Gastrocnemius medialis (tissue), 4 donors: ENCODE results near the gene SIL1. TPM values are rescaled to one million over a fixed set of nuclear protein-coding genes. Genes with fewer than 3 reads are reported as not detected.

Experiments used
- ATAC-seq, 2 donors: fragments of 150-250 bp; one replicate each; pipeline ENCODE4 v1.9.1; 2016
- DNase-seq, 2 donors: peaks; one replicate each; pipeline ENCODE4 v3.0.0-alpha.2; 2019
- H3K27ac ChIP-seq, 4 donors: fragments of 200-600 bp; sonication (generic); 1 replicate in 1 of 4; 2 replicates in 3 of 4; pipeline ENCODE4 v1.5.1; 2016 to 2018; ENCODE audit warnings: mild to moderate bottlenecking in 2 of 4, moderate library complexity in 1 of 4
- H3K27me3 ChIP-seq, 3 donors: fragments of 200-600 bp; sonication (generic) in 2 of 3; 1 replicate in 1 of 3; 2 replicates in 2 of 3; pipeline versions ENCODE4 v1.5.1 to v1.6.0; 2016 to 2019; ENCODE audit warnings: mild to moderate bottlenecking in 1 of 3, moderate library complexity in 1 of 3
- H3K36me3 ChIP-seq, 2 donors: fragments of 200-600 bp; sonication (generic) in 1 of 2; one replicate each; pipeline ENCODE4 v1.5.1; 2017 to 2018
- H3K4me1 ChIP-seq, 2 donors: fragments of 200-600 bp; sonication (generic) in 1 of 2; one replicate each; pipeline ENCODE4 v1.5.1; 2016 to 2017; ENCODE audit warnings: mild to moderate bottlenecking in 2 of 2
- H3K4me3 ChIP-seq, 4 donors: fragments of 200-600 bp; sonication (generic) in 3 of 4; 1 replicate in 1 of 4; 2 replicates in 3 of 4; pipeline ENCODE4 v1.5.1; 2016 to 2019; ENCODE audit warnings: mild to moderate bottlenecking in 2 of 4
- H3K9me3 ChIP-seq, 3 donors: fragments of 200-600 bp; sonication (generic) in 2 of 3; 1 replicate in 1 of 3; 2 replicates in 2 of 3; pipeline ENCODE4 v1.5.1; 2016 to 2019
- CTCF ChIP-seq, 5 experiments: fragments of 450-650 bp in 3 of 5; fragments of 200-600 bp in 2 of 5; sonication (generic) in 2 of 5; IDR thresholded peaks in 4 of 5; conservative IDR thresholded peaks in 1 of 5; 1 replicate in 4 of 5; 2 replicates in 1 of 5; pipeline ENCODE4 v1.5.1; 2016 to 2019; ENCODE audit warnings: antibody characterized with exemption in 5 of 5, mild to moderate bottlenecking in 3 of 5, moderate library complexity in 3 of 5
- POLR2A ChIP-seq, 2 donors: fragments of 450-650 bp; IDR thresholded peaks; one replicate each; pipeline ENCODE4 v1.6.1; 2017; ENCODE audit warnings: antibody characterized with exemption in 2 of 2, mild to moderate bottlenecking in 2 of 2, moderate library complexity in 2 of 2
- in situ Hi-C, 4 donors: fragments of 200-750 bp; cut with MboI; loops; one replicate each; pipeline versions ENCODE4 v1.15.0 to v1.8.0; 2017; ENCODE audit warnings: low sequenced_read_pairs in 4 of 4
- intact Hi-C: fragments of 100-400 bp; cut with DNase I; formaldehyde crosslinking; loops from one replicate; pipeline ENCODE4 v1.15.1; 2023; ENCODE audit warnings: low total_unique reads
- total RNA-seq, 4 donors: library from RNA; depleted of rRNA; stranded (reverse); fragments of >200 nt; gene quantifications; one replicate each; pipeline versions ENCODE4 v1.1.0 to v1.2.3, GENCODE V29; 2016

Gene SIL1
- total RNA-seq, 4 donors from 2014 or later = 36.6 to 52.6 (median 48.2) TPM

GRCh38 chr5:139158791-139159190 is 39.4 kb downstream of the SIL1 start:
- H3K4me3 ChIP-seq = no peak overlapping the region
- H3K27ac ChIP-seq = no peak overlapping the region
- intact Hi-C loops (no loop called here), in situ Hi-C loops (no loop called here)
- H3K27me3 ChIP-seq = no peaks in the 10 kb centered on the region
- no peak for TF ChIP-seq CTCF (IDR thresholded peaks at IDR 0.05 in 4 of 5, conservative IDR thresholded peaks at IDR 0.05 in 1 of 5)
- TF ChIP-seq POLR2A (IDR thresholded peaks at IDR 0.05) = no peak
- DNase-seq (no peak), ATAC-seq (no peak)
- no peaks in the 10 kb centered on the region for H3K9me3 ChIP-seq
- no peaks in the 10 kb centered on the region for H3K36me3 ChIP-seq
- peaks cover 14 to 20% of the 10 kb centered on the region in 2 donors for H3K4me1 ChIP-seq

DNA sequence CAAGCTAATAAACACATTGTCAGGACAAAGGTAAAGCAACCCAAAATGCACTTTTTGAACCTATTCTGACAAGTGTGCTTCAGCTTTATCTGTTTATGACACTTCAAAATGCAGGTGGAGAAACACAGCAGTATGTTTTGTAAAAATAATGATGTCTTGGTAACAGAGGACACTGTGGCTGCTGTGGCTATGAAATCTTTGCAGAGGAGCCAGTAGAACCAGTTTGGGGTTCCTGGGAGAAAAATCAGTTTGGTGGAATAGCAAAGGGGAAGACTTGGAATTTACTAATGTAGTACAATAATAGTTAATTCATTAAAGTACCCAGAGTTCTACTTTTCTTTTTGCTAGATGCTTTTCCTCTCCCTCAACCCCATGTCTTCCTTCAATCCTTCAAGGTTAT is 40.6 kb downstream of the SIL1 start:
- H3K36me3 ChIP-seq = no peaks in the 10 kb centered on the region
- no peak overlapping the region for H3K27ac ChIP-seq
- no peak for ATAC-seq
- no peaks in the 10 kb centered on the region for H3K9me3 ChIP-seq
- no peaks in the 10 kb centered on the region for H3K27me3 ChIP-seq
- in situ Hi-C loops = no loop called here
- intact Hi-C loops = no loop called here
- peaks cover 14 to 20% of the 10 kb centered on the region in 2 donors for H3K4me1 ChIP-seq
- no peak for DNase-seq
- no peak for TF ChIP-seq CTCF (IDR thresholded peaks at IDR 0.05 in 4 of 5, conservative IDR thresholded peaks at IDR 0.05 in 1 of 5)
- TF ChIP-seq POLR2A (IDR thresholded peaks at IDR 0.05) = no peak
- H3K4me3 ChIP-seq = no peak overlapping the region

- in situ Hi-C loops (no loop called here), intact Hi-C loops (no loop called here)
- TF ChIP-seq POLR2A (IDR thresholded peaks at IDR 0.05) (no peak), CTCF (IDR thresholded peaks at IDR 0.05 in 4 of 5, conservative IDR thresholded peaks at IDR 0.05 in 1 of 5) (no peak)
- no peak for ATAC-seq
- Histone ChIP-seq H3K36me3 (no peaks in the 10 kb centered on the region), H3K27me3 (no peaks in the 10 kb centered on the region), H3K27ac (no peak overlapping the region), H3K4me3 (no peak overlapping the region), H3K9me3 (no peaks in the 10 kb centered on the region), H3K4me1 (peaks cover 14 to 20% of the 10 kb centered on the region in 2 donors)
- DNase-seq = no peak
Observed at GRCh38 chr5:139156814-139157213, 41.4 kb downstream of the SIL1 start.

DNA sequence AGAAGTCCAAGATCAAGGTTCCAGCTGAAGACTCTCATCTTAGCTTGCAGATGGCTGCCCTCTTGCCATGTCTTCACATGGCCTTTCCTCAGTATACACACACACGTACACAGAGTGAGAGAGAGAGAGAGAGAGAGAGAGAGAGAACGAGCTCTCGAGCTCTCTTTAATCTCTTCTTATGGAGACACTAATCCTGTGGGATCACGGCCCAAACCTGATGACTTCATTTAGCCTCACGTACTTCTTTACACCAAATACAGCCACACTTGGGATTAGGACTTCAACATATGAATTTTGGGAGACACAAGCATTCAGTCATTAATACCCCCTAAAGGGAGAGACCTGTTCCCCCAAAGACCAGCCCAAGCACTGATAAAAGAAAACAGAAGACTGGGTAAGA is 42.8 kb downstream of the SIL1 start:
- ATAC-seq = no peak
- H3K4me1 ChIP-seq = peaks cover 20% of the 10 kb centered on the region in 2 donors
- in situ Hi-C loops = no loop called here
- TF ChIP-seq POLR2A (IDR thresholded peaks at IDR 0.05) (no peak), CTCF (IDR thresholded peaks at IDR 0.05 in 4 of 5, conservative IDR thresholded peaks at IDR 0.05 in 1 of 5) (no peak)
- no peak overlapping the region for H3K27ac ChIP-seq
- no peaks in the 10 kb centered on the region for H3K27me3 ChIP-seq
- no peak for DNase-seq
- intact Hi-C loops = no loop called here
- H3K4me3 ChIP-seq = no peak overlapping the region
- no peaks in the 10 kb centered on the region for H3K36me3 ChIP-seq
- H3K9me3 ChIP-seq = no peaks in the 10 kb centered on the region

DNA sequence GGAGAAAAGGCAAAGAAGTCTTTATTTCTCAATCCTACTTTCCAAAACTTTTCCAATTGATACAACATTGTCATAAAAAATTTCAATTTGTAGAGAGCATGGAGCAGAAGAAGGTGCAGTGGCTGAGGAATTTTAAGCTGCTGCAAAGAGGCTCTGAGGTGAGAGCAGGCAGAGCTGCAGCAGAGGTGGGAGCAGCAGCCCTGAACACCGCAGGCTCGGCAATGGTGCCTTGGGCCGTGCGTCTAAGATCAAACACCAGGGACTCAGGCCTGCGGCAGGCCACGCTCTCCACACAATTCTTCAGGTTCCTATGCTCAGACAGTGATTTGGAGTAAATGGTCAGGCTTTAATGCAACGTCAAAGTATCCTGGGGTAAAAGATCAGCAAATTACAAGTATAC is 46.3 kb downstream of the SIL1 start:
- ATAC-seq (no peak), DNase-seq (no peak)
- intact Hi-C loops (no loop called here), in situ Hi-C loops (no loop called here)
- no peaks in the 10 kb centered on the region for H3K36me3 ChIP-seq
- no peak overlapping the region for H3K27ac ChIP-seq
- no peaks in the 10 kb centered on the region for H3K9me3 ChIP-seq
- peaks cover 29 to 39% of the 10 kb centered on the region in 2 donors for H3K4me1 ChIP-seq
- H3K4me3 ChIP-seq = no peak overlapping the region
- no peaks in the 10 kb centered on the region for H3K27me3 ChIP-seq
- TF ChIP-seq POLR2A (IDR thresholded peaks at IDR 0.05) (no peak), CTCF (IDR thresholded peaks at IDR 0.05 in 4 of 5, conservative IDR thresholded peaks at IDR 0.05 in 1 of 5) (no peak)
